ENCODE measurements around the gene PBX3. TPM values are rescaled to one million over a fixed set of nuclear protein-coding genes. Genes with fewer than 3 reads are reported as not detected.

PBX3 gene
- total RNA-seq, 2 donors from 2014 or later: 21.4 to 40.2 TPM

- H3K9me3 Mint-ChIP-seq: no peaks in the 10 kb centered on the region
- ATAC-seq (no peak), DNase-seq (ENCODE audit: low spot score) (no peak)
- H3K27me3 Mint-ChIP-seq: peaks cover 3 to 6% of the 10 kb centered on the region in 2 donors
- H3K4me3 Mint-ChIP-seq: no peak overlapping the region
- no peak overlapping the region for H3K27ac Mint-ChIP-seq
- H3K4me1 Mint-ChIP-seq (ENCODE audit: low read depth in 2 of 2): peaks cover 11 to 17% of the 10 kb centered on the region in 2 donors
- H3K36me3 Mint-ChIP-seq: no peaks in the 10 kb centered on the region
Measured at GRCh38 chr9:125743682-125744428, 3.3 kb upstream of the PBX3 start.

GRCh38 chr9:125744616-125745015 lies 2.6 kb upstream of the PBX3 start:
- Mint-ChIP-seq H3K27ac (no peak overlapping the region), H3K9me3 (no peaks in the 10 kb centered on the region), H3K4me3 (peak overlapping the region; percentile 90), H3K36me3 (no peaks in the 10 kb centered on the region), H3K27me3 (peaks cover 3 to 6% of the 10 kb centered on the region in 2 donors), H3K4me1 (ENCODE audit: low read depth in 2 of 2) (peaks cover 18 to 22% of the 10 kb centered on the region in 2 donors)
- DNase-seq (ENCODE audit: low spot score) (no peak), ATAC-seq (no peak)

- peaks cover 3 to 6% of the 10 kb centered on the region in 2 donors for H3K27me3 Mint-ChIP-seq
- H3K36me3 Mint-ChIP-seq: no peaks in the 10 kb centered on the region
- H3K9me3 Mint-ChIP-seq: no peaks in the 10 kb centered on the region
- H3K27ac Mint-ChIP-seq: no peak overlapping the region
- no peak for DNase-seq (ENCODE audit: low spot score)
- H3K4me1 Mint-ChIP-seq (ENCODE audit: low read depth in 2 of 2): peaks cover 20 to 22% of the 10 kb centered on the region in 2 donors
- no peak for ATAC-seq
- peak overlapping the region; percentile 90 for H3K4me3 Mint-ChIP-seq
Measured at GRCh38 chr9:125745018-125745417, 2.2 kb upstream of the PBX3 start.

GRCh38 chr9:125745682-125746016 lies 1.5 kb upstream of the PBX3 start:
- Mint-ChIP-seq H3K27me3 (peaks cover 3 to 6% of the 10 kb centered on the region in 2 donors), H3K9me3 (no peaks in the 10 kb centered on the region), H3K4me3 (peak overlapping the region; percentile 90), H3K36me3 (no peaks in the 10 kb centered on the region), H3K27ac (peak overlapping the region; percentile 91 to 93), H3K4me1 (ENCODE audit: low read depth in 2 of 2) (peaks cover 23 to 25% of the 10 kb centered on the region in 2 donors)
- ATAC-seq (no peak), DNase-seq (ENCODE audit: low spot score) (no peak)

- no peaks in the 10 kb centered on the region for H3K9me3 Mint-ChIP-seq
- DNase-seq (ENCODE audit: low spot score) (peak; percentile 97), ATAC-seq (peak; percentile 93 to 94)
- peak overlapping the region; percentile 90 for H3K4me3 Mint-ChIP-seq
- peaks cover 26 to 28% of the 10 kb centered on the region in 2 donors for H3K4me1 Mint-ChIP-seq (ENCODE audit: low read depth in 2 of 2)
- no peaks in the 10 kb centered on the region for H3K36me3 Mint-ChIP-seq
- H3K27ac Mint-ChIP-seq: peak overlapping the region; percentile 91 to 93
- H3K27me3 Mint-ChIP-seq: peaks cover 3 to 6% of the 10 kb centered on the region in 2 donors
Measured at GRCh38 chr9:125746017-125746773, 978 bp upstream of the PBX3 start.

GRCh38 chr9:125746774-125747052 lies 460 bp upstream of the PBX3 start:
- H3K4me1 Mint-ChIP-seq (ENCODE audit: low read depth in 2 of 2): peaks cover 26 to 28% of the 10 kb centered on the region in 2 donors
- ATAC-seq: no peak
- no peaks in the 10 kb centered on the region for H3K36me3 Mint-ChIP-seq
- DNase-seq (ENCODE audit: low spot score): no peak
- H3K9me3 Mint-ChIP-seq: no peaks in the 10 kb centered on the region
- H3K4me3 Mint-ChIP-seq: no peak overlapping the region
- no peak overlapping the region for H3K27ac Mint-ChIP-seq
- H3K27me3 Mint-ChIP-seq: peaks cover 3 to 6% of the 10 kb centered on the region in 2 donors

- DNase-seq (ENCODE audit: low spot score) (peak; percentile 65), ATAC-seq (no peak)
- Mint-ChIP-seq H3K27ac (peak overlapping the region; percentile 58 to 86), H3K9me3 (no peaks in the 10 kb centered on the region), H3K36me3 (no peaks in the 10 kb centered on the region), H3K4me1 (ENCODE audit: low read depth in 2 of 2) (peaks cover 28% of the 10 kb centered on the region in 2 donors), H3K27me3 (peaks cover 0 to 3% of the 10 kb centered on the region in 2 donors), H3K4me3 (peak overlapping the region; percentile 92)
Measured at GRCh38 chr9:125747765-125748445, 732 bp downstream of the PBX3 start.

- Mint-ChIP-seq H3K27me3 (no peaks in the 10 kb centered on the region), H3K36me3 (no peaks in the 10 kb centered on the region), H3K9me3 (no peaks in the 10 kb centered on the region), H3K4me1 (ENCODE audit: low read depth in 2 of 2) (peaks cover 28% of the 10 kb centered on the region in 2 donors), H3K27ac (peak overlapping the region; percentile 58 to 86), H3K4me3 (peak overlapping the region; percentile 92)
- DNase-seq (ENCODE audit: low spot score) (no peak), ATAC-seq (no peak)
Measured at GRCh38 chr9:125748446-125749099, 1.4 kb downstream of the PBX3 start.

- no peaks in the 10 kb centered on the region for H3K36me3 Mint-ChIP-seq
- no peaks in the 10 kb centered on the region for H3K9me3 Mint-ChIP-seq
- peaks cover 28% of the 10 kb centered on the region in 2 donors for H3K4me1 Mint-ChIP-seq (ENCODE audit: low read depth in 2 of 2)
- no peak for ATAC-seq
- H3K4me3 Mint-ChIP-seq: peak overlapping the region; percentile 92
- H3K27ac Mint-ChIP-seq: peak overlapping the region; percentile 58 to 86
- no peaks in the 10 kb centered on the region for H3K27me3 Mint-ChIP-seq
- no peak for DNase-seq (ENCODE audit: low spot score)
Measured at GRCh38 chr9:125749287-125749935, 2.2 kb downstream of the PBX3 start.

- no peak for ATAC-seq
- H3K27me3 Mint-ChIP-seq: no peaks in the 10 kb centered on the region
- H3K36me3 Mint-ChIP-seq: no peaks in the 10 kb centered on the region
- H3K4me3 Mint-ChIP-seq: peak overlapping the region; percentile 92
- DNase-seq (ENCODE audit: low spot score): no peak
- H3K4me1 Mint-ChIP-seq (ENCODE audit: low read depth in 2 of 2): peaks cover 27 to 28% of the 10 kb centered on the region in 2 donors
- H3K9me3 Mint-ChIP-seq: no peaks in the 10 kb centered on the region
- H3K27ac Mint-ChIP-seq: peak overlapping the region in 1 of 2 donors; percentile 58
Measured at GRCh38 chr9:125749951-125750626, 2.9 kb downstream of the PBX3 start.

- Mint-ChIP-seq H3K36me3 (no peaks in the 10 kb centered on the region), H3K9me3 (no peaks in the 10 kb centered on the region), H3K27ac (no peak overlapping the region), H3K4me1 (ENCODE audit: low read depth in 2 of 2) (peaks cover 23 to 27% of the 10 kb centered on the region in 2 donors), H3K27me3 (no peaks in the 10 kb centered on the region), H3K4me3 (no peak overlapping the region)
- ATAC-seq (no peak), DNase-seq (ENCODE audit: low spot score) (no peak)
Measured at GRCh38 chr9:125750627-125751011, 3.4 kb downstream of the PBX3 start.

GRCh38 chr9:125752070-125752628 lies 5.0 kb downstream of the PBX3 start:
- H3K9me3 Mint-ChIP-seq: no peaks in the 10 kb centered on the region

More at GRCh38 chr9:125752070-125752628, 5.0 kb downstream of the PBX3 start:
- Mint-ChIP-seq H3K27me3 (no peaks in the 10 kb centered on the region), H3K4me3 (no peak overlapping the region), H3K27ac (no peak overlapping the region), H3K4me1 (ENCODE audit: low read depth in 2 of 2) (peaks cover 21 to 23% of the 10 kb centered on the region in 2 donors), H3K36me3 (no peaks in the 10 kb centered on the region)
- ATAC-seq: no peak
- no peak for DNase-seq (ENCODE audit: low spot score)

Measured in natural killer cell treated with Interleukin-12 subunit alpha and Interleukin-12 subunit beta and Interleukin-15 and Interleukin-18, amount 100 ng/mL, for 72 hours (primary cell).